Measurements from ENCODE around the gene COX11. TPM values are rescaled to one million over a fixed set of nuclear protein-coding genes. Genes with fewer than 3 reads are reported as not detected.

Gene COX11
- total RNA-seq, 2 experiments from 2014 or later, result 75.6 to 78.6 TPM

DNA sequence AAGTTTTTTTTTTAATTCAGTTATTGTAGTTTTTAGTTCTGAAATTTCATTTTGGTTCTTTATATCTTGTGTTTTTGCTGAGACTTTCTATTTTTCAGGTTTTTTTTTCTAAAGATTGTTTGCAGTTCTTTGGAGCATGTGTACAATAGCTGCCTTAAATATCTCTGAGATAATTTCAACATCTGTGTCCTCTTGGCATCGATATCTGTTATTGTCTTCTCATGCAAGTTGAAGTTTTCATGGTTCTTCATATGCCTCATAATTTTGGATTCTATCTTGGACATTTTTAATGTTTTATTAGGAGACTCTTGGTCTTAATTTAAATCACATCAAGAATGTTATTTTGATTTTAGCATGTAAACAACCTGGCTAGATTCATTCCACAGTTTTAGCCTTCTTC, 22.8 kb downstream of the COX11 start:
- H3K4me3 ChIP-seq (ENCODE audit: low read depth, low read length, poor library complexity, severe bottlenecking), result no peak overlapping the region
- intact Hi-C loops (cut with micrococcal nuclease; ENCODE audit: unreplicated experiment), result no loop called here

GRCh38 chr17:54945231-54945630, 23.2 kb downstream of the COX11 start:
- H3K9me3 ChIP-seq (ENCODE audit: low read length), result no peaks in the 10 kb centered on the region
- intact Hi-C loops (cut with micrococcal nuclease; ENCODE audit: unreplicated experiment), result no loop called here
- H3K79me2 ChIP-seq (ENCODE audit: insufficient read depth, low read depth, low read length), result no peaks in the 10 kb centered on the region
- no peaks in the 10 kb centered on the region for H3K4me1 ChIP-seq (ENCODE audit: insufficient read depth, low read length, poor library complexity, severe bottlenecking)
- BruUV-seq (replicated peaks), result no TSS peak
- H3K27ac ChIP-seq (ENCODE audit: low read depth, low read length, poor library complexity, severe bottlenecking), result no peak overlapping the region
- H3K4me3 ChIP-seq (ENCODE audit: low read depth, low read length, poor library complexity, severe bottlenecking), result no peak overlapping the region
- ChIA-PET POLR2A (no interaction called here), CTCF (ENCODE audit: unreplicated experiment) (no interaction called here)
- no peaks in the 10 kb centered on the region for H3K9me2 ChIP-seq (ENCODE audit: insufficient read depth, low read length)
- no peaks in the 10 kb centered on the region for H3K36me3 ChIP-seq (ENCODE audit: insufficient read depth, low read length)
- no peak overlapping the region for H3K4me2 ChIP-seq (ENCODE audit: low read length)
- no peaks in the 10 kb centered on the region for H4K20me1 ChIP-seq (ENCODE audit: insufficient read depth, low read length)
- DNase-seq (ENCODE audit: low spot score), result no peak
- TF ChIP-seq EZH2phosphoT487 (IDR thresholded peaks at IDR 0.05; ENCODE audit: borderline replicate concordance, low read depth, low read length), result no peak
- no peak for TF ChIP-seq CTCF (conservative IDR thresholded peaks at IDR 0.05; ENCODE audit: low read length)
- H2AFZ ChIP-seq (ENCODE audit: low read length), result no peak overlapping the region

More for the DNA sequence above, 22.8 kb downstream of the COX11 start:
- no peak for DNase-seq (ENCODE audit: low spot score)
- H3K36me3 ChIP-seq (ENCODE audit: insufficient read depth, low read length), result no peaks in the 10 kb centered on the region
- H3K4me1 ChIP-seq (ENCODE audit: insufficient read depth, low read length, poor library complexity, severe bottlenecking), result no peaks in the 10 kb centered on the region
- ChIA-PET CTCF (ENCODE audit: unreplicated experiment) (no interaction called here), POLR2A (no interaction called here)
- TF ChIP-seq CTCF (conservative IDR thresholded peaks at IDR 0.05; ENCODE audit: low read length) (no peak), EZH2phosphoT487 (IDR thresholded peaks at IDR 0.05; ENCODE audit: borderline replicate concordance, low read depth, low read length) (no peak)
- H4K20me1 ChIP-seq (ENCODE audit: insufficient read depth, low read length), result no peaks in the 10 kb centered on the region
- H3K9me3 ChIP-seq (ENCODE audit: low read length), result no peaks in the 10 kb centered on the region
- H3K79me2 ChIP-seq (ENCODE audit: insufficient read depth, low read depth, low read length), result no peaks in the 10 kb centered on the region
- no peaks in the 10 kb centered on the region for H3K9me2 ChIP-seq (ENCODE audit: insufficient read depth, low read length)
- H3K4me2 ChIP-seq (ENCODE audit: low read length), result no peak overlapping the region
- no TSS peak for BruUV-seq (replicated peaks)
- H3K27ac ChIP-seq (ENCODE audit: low read depth, low read length, poor library complexity, severe bottlenecking), result no peak overlapping the region
- no peak overlapping the region for H2AFZ ChIP-seq (ENCODE audit: low read length)

GRCh38 chr17:54944796-54945195, 23.7 kb downstream of the COX11 start:
- no peaks in the 10 kb centered on the region for H3K36me3 ChIP-seq (ENCODE audit: insufficient read depth, low read length)
- intact Hi-C loops (cut with micrococcal nuclease; ENCODE audit: unreplicated experiment), result no loop called here
- no peak overlapping the region for H2AFZ ChIP-seq (ENCODE audit: low read length)

More at GRCh38 chr17:54944796-54945195, 23.7 kb downstream of the COX11 start:
- ChIA-PET POLR2A (no interaction called here), CTCF (ENCODE audit: unreplicated experiment) (no interaction called here)
- TF ChIP-seq CTCF (conservative IDR thresholded peaks at IDR 0.05; ENCODE audit: low read length) (no peak), EZH2phosphoT487 (IDR thresholded peaks at IDR 0.05; ENCODE audit: borderline replicate concordance, low read depth, low read length) (no peak)
- no peak overlapping the region for H3K4me2 ChIP-seq (ENCODE audit: low read length)
- no peak for DNase-seq (ENCODE audit: low spot score)
- H4K20me1 ChIP-seq (ENCODE audit: insufficient read depth, low read length), result no peaks in the 10 kb centered on the region
- no peaks in the 10 kb centered on the region for H3K79me2 ChIP-seq (ENCODE audit: insufficient read depth, low read depth, low read length)
- no peak overlapping the region for H3K4me3 ChIP-seq (ENCODE audit: low read depth, low read length, poor library complexity, severe bottlenecking)
- H3K9me2 ChIP-seq (ENCODE audit: insufficient read depth, low read length), result no peaks in the 10 kb centered on the region
- no peaks in the 10 kb centered on the region for H3K4me1 ChIP-seq (ENCODE audit: insufficient read depth, low read length, poor library complexity, severe bottlenecking)
- no TSS peak for BruUV-seq (replicated peaks)
- H3K27ac ChIP-seq (ENCODE audit: low read depth, low read length, poor library complexity, severe bottlenecking), result no peak overlapping the region
- no peaks in the 10 kb centered on the region for H3K9me3 ChIP-seq (ENCODE audit: low read length)

All from OCI-LY7 (cell line).